SK-N-SH treated with all-trans-retinoic acid at 6 μM for 48 hours (cell line): Measurements from ENCODE around the gene KIF17.

Experiments used
- ATAC-seq: fragments of 200-7000 bp; cut with Tn5 transposase; 3 replicates; pipeline ENCODE4 v1.9.1; 2020; ENCODE audit warnings: mild to moderate bottlenecking, moderate library complexity
- ARNTL ChIP-seq: fragments of 450-650 bp; formaldehyde crosslinking; IDR thresholded peaks from 2 replicates; pipeline ENCODE4 v1.5.0; 2020; ENCODE audit warnings: low read depth, mild to moderate bottlenecking, moderate library complexity, borderline replicate concordance
- BACH2 ChIP-seq: fragments of 250-450 bp; sonication (Bioruptor Pico); IDR thresholded peaks from 2 replicates; pipeline ENCODE4 v1.9.0; 2021; ENCODE audit warnings: mild to moderate bottlenecking, borderline replicate concordance
- CREB5 ChIP-seq: fragments of 250-450 bp; sonication (Bioruptor Pico); IDR thresholded peaks from 2 replicates; pipeline ENCODE4 v1.5.1; 2020; ENCODE audit warnings: low read depth, mild to moderate bottlenecking, moderate library complexity
- ESRRG ChIP-seq: fragments of 250-450 bp; sonication (Bioruptor Pico); IDR thresholded peaks from 2 replicates; pipeline ENCODE4 v1.6.1; 2021; ENCODE audit warnings: mild to moderate bottlenecking
- GLIS3 ChIP-seq: fragments of 250-450 bp; sonication (Bioruptor Pico); IDR thresholded peaks from 2 replicates; pipeline ENCODE4 v1.5.0; 2020; ENCODE audit warnings: mild to moderate bottlenecking, moderate library complexity
- ISL1 ChIP-seq: fragments of 250-450 bp; sonication (Bioruptor Pico); IDR thresholded peaks from 2 replicates; pipeline ENCODE4 v2.1.2; 2022; ENCODE audit warnings: mild to moderate bottlenecking, moderate library complexity
- OSR1 ChIP-seq: fragments of 250-450 bp; sonication (Bioruptor Pico); IDR thresholded peaks from 2 replicates; pipeline ENCODE4 v1.8.0; 2022; ENCODE audit warnings: moderate library complexity, mild to moderate bottlenecking, inconsistent platforms
- POU6F1 ChIP-seq: fragments of 250-450 bp; sonication (Bioruptor Pico); IDR thresholded peaks from 2 replicates; pipeline ENCODE4 v1.8.0; 2021; ENCODE audit warnings: low read depth, mild to moderate bottlenecking, moderate library complexity, borderline replicate concordance
- PPARA ChIP-seq: fragments of 250-450 bp; sonication (Bioruptor Pico); IDR thresholded peaks from 2 replicates; pipeline ENCODE4 v1.5.0; 2020; ENCODE audit warnings: mild to moderate bottlenecking, borderline replicate concordance
- RARB ChIP-seq: fragments of 250-450 bp; sonication (Bioruptor Pico); IDR thresholded peaks from 2 replicates; pipeline ENCODE4 v1.8.0; 2021; ENCODE audit warnings: mild to moderate bottlenecking, moderate library complexity
- SNAI2 ChIP-seq: fragments of 250-450 bp; sonication (Bioruptor Pico); IDR thresholded peaks from 2 replicates; pipeline ENCODE4 v1.5.0; 2020; ENCODE audit warnings: mild to moderate bottlenecking, moderate library complexity
- TCF4 ChIP-seq: fragments of 250-450 bp; sonication (Bioruptor Pico); IDR thresholded peaks from 2 replicates; pipeline ENCODE4 v1.8.0; 2021; ENCODE audit warnings: mild to moderate bottlenecking, moderate library complexity, borderline replicate concordance
- TOX ChIP-seq: fragments of 250-450 bp; sonication (Bioruptor Pico); IDR thresholded peaks from 2 replicates; pipeline ENCODE4 v1.8.0; 2021; ENCODE audit warnings: mild to moderate bottlenecking, moderate library complexity, borderline replicate concordance
- ZFP3 ChIP-seq: fragments of 250-450 bp; sonication (Bioruptor Pico); IDR thresholded peaks from 2 replicates; pipeline ENCODE4 v1.5.0; 2020; ENCODE audit warnings: mild to moderate bottlenecking, moderate library complexity
- ZFP30 ChIP-seq: fragments of 450-650 bp; formaldehyde crosslinking; IDR thresholded peaks from 2 replicates; pipeline ENCODE4 v1.5.0; 2022; ENCODE audit warnings: mild to moderate bottlenecking, moderate library complexity
- ZNF565 ChIP-seq: fragments of 450-650 bp; formaldehyde crosslinking; conservative IDR thresholded peaks from 2 replicates; pipeline ENCODE4 v1.5.0; 2020; ENCODE audit warnings: low read depth, mild to moderate bottlenecking, moderate library complexity
- ZNF70 ChIP-seq: fragments of 450-650 bp; formaldehyde crosslinking; IDR thresholded peaks from 2 replicates; pipeline ENCODE4 v1.5.0; 2020; ENCODE audit warnings: mild to moderate bottlenecking, moderate library complexity
- ZNF8 ChIP-seq: fragments of 450-650 bp; formaldehyde crosslinking; IDR thresholded peaks from 2 replicates; pipeline ENCODE4 v1.5.0; 2020; ENCODE audit warnings: mild to moderate bottlenecking, moderate library complexity
- TF ChIP-seq, protein P1 (sequence below): fragments of 250-450 bp; sonication (Bioruptor Pico); IDR thresholded peaks from 2 replicates; pipeline ENCODE4 v1.8.0; 2020; ENCODE audit warnings: mild to moderate bottlenecking, moderate library complexity, borderline replicate concordance
- TF ChIP-seq, protein P2 (sequence below): fragments of 250-450 bp; sonication (Bioruptor Pico); IDR thresholded peaks from 2 replicates; pipeline ENCODE4 v1.5.1; 2021; ENCODE audit warnings: mild to moderate bottlenecking, moderate library complexity
- TF ChIP-seq, protein P3 (sequence below): fragments of 250-450 bp; sonication (Bioruptor Pico); IDR thresholded peaks from 2 replicates; pipeline ENCODE4 v1.5.0; 2020; ENCODE audit warnings: mild to moderate bottlenecking, moderate library complexity

KIF17 gene

DNA sequence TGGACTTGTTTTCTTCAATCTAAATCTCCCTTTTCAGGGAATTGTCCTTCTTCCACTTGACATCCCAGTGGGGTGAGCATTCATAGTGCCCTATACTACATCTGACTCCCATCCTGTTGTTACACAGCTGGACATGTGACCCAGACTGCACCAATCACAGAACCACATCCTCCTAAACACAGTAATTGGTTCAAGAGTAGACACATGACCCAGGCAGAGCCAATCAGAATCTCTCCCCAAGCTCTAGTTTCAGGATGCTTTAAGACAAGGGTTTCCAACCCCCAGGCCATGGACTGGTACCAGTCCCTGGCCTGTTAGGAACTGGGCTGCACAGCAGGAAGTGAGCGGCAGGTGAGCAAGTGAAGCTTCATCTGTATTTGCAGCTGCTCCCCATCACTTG lies 51.0 kb downstream of the KIF17 start:
- ATAC-seq: peak; percentile 54
- TF ChIP-seq ZFP3 (CRISPR knock-in tag) (no peak), ZNF70 (no peak), ARNTL (CRISPR knock-in tag) (no peak), OSR1 (CRISPR knock-in tag) (no peak), TCF4 (no peak), BACH2 (CRISPR knock-in tag) (no peak), PPARA (CRISPR knock-in tag) (no peak), POU6F1 (CRISPR knock-in tag) (no peak)

DNA sequence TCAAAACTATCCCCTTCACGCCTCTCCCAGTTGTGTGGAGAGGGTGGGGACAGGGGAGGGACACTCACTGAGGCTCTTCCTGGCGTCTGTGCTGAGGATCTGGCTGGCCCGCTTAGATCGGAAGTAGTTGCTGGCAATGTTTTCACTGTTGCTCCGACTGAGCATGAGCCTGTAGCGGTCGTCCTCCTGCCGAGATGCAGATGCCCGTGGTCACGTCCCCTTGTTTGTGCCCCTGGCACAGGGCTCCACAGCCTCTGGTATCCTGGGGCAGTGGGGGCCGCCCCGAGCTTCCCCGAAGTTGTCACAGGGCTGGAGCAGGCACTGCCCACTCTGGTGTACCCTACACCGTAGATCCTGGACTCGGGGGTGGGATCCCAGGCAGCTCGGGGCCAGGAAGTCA lies 51.7 kb downstream of the KIF17 start:
- no peak for ATAC-seq
- TF ChIP-seq ZNF8 (CRISPR knock-in tag): no peak
- TF ChIP-seq SNAI2 (CRISPR knock-in tag): no peak
- no peak for TF ChIP-seq ZNF565 (CRISPR knock-in tag)
- TF ChIP-seq, protein P1, sequence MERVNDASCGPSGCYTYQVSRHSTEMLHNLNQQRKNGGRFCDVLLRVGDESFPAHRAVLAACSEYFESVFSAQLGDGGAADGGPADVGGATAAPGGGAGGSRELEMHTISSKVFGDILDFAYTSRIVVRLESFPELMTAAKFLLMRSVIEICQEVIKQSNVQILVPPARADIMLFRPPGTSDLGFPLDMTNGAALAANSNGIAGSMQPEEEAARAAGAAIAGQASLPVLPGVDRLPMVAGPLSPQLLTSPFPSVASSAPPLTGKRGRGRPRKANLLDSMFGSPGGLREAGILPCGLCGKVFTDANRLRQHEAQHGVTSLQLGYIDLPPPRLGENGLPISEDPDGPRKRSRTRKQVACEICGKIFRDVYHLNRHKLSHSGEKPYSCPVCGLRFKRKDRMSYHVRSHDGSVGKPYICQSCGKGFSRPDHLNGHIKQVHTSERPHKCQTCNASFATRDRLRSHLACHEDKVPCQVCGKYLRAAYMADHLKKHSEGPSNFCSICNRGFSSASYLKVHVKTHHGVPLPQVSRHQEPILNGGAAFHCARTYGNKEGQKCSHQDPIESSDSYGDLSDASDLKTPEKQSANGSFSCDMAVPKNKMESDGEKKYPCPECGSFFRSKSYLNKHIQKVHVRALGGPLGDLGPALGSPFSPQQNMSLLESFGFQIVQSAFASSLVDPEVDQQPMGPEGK (CRISPR knock-in tag): no peak
- no peak for TF ChIP-seq ZFP3 (CRISPR knock-in tag)
- TF ChIP-seq, protein P2, sequence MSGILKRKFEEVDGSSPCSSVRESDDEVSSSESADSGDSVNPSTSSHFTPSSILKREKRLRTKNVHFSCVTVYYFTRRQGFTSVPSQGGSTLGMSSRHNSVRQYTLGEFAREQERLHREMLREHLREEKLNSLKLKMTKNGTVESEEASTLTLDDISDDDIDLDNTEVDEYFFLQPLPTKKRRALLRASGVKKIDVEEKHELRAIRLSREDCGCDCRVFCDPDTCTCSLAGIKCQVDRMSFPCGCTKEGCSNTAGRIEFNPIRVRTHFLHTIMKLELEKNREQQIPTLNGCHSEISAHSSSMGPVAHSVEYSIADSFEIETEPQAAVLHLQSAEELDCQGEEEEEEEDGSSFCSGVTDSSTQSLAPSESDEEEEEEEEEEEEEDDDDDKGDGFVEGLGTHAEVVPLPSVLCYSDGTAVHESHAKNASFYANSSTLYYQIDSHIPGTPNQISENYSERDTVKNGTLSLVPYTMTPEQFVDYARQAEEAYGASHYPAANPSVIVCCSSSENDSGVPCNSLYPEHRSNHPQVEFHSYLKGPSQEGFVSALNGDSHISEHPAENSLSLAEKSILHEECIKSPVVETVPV (CRISPR knock-in tag): no peak
- TF ChIP-seq ARNTL (CRISPR knock-in tag): no peak
- TF ChIP-seq ZFP30 (CRISPR knock-in tag): no peak
- TF ChIP-seq OSR1 (CRISPR knock-in tag): no peak
- TF ChIP-seq, protein P3, sequence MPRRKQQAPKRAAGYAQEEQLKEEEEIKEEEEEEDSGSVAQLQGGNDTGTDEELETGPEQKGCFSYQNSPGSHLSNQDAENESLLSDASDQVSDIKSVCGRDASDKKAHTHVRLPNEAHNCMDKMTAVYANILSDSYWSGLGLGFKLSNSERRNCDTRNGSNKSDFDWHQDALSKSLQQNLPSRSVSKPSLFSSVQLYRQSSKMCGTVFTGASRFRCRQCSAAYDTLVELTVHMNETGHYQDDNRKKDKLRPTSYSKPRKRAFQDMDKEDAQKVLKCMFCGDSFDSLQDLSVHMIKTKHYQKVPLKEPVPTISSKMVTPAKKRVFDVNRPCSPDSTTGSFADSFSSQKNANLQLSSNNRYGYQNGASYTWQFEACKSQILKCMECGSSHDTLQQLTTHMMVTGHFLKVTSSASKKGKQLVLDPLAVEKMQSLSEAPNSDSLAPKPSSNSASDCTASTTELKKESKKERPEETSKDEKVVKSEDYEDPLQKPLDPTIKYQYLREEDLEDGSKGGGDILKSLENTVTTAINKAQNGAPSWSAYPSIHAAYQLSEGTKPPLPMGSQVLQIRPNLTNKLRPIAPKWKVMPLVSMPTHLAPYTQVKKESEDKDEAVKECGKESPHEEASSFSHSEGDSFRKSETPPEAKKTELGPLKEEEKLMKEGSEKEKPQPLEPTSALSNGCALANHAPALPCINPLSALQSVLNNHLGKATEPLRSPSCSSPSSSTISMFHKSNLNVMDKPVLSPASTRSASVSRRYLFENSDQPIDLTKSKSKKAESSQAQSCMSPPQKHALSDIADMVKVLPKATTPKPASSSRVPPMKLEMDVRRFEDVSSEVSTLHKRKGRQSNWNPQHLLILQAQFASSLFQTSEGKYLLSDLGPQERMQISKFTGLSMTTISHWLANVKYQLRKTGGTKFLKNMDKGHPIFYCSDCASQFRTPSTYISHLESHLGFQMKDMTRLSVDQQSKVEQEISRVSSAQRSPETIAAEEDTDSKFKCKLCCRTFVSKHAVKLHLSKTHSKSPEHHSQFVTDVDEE (CRISPR knock-in tag): no peak

DNA sequence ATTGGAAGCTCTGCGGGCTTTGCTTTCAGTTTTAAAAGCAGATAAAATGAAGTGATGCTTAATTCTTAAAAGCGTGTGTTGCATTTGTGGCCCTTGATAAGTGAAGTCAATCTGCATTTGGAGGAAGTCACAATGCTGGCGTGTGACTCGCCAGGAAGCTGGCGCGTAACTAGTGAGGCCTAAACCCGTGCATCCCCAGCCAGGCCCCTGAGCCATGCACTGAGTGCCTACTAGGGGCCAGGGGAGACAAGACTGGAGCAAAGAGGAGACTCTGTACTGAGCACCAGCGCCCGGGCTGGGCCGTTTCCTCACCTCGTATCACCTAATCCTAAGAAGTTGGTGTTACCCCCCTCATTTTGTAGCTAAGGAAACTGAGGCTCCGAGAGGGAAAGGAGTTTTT lies 52.1 kb downstream of the KIF17 start:
- no peak for ATAC-seq
- TF ChIP-seq ZNF8 (CRISPR knock-in tag) (no peak), OSR1 (CRISPR knock-in tag) (no peak), CREB5 (CRISPR knock-in tag) (no peak), GLIS3 (CRISPR knock-in tag) (no peak), ZNF565 (CRISPR knock-in tag) (no peak), ISL1 (no peak), ESRRG (no peak), ZNF70 (no peak), RARB (CRISPR knock-in tag) (no peak), POU6F1 (CRISPR knock-in tag) (no peak), TOX (CRISPR knock-in tag) (no peak)
